ENCODE measurements around the gene CD47. TPM values are rescaled to one million over a fixed set of nuclear protein-coding genes. Genes with fewer than 3 reads are reported as not detected.

The CD47 gene
- 104 TPM for total RNA-seq
- polyA plus RNA-seq (ENCODE audit: insufficient read depth, low read depth, low replicate concordance) = 61.7 TPM
- long read RNA-seq, donor 1, full-length matches to known transcripts = 7 of 7 reads
- long read RNA-seq, donor 1, partial matches to known transcripts = 0 of 7 reads
- long read RNA-seq, donor 1, other reads (novel, unspliced or antisense) = 0 of 7 reads
- long read RNA-seq, donor 2, full-length matches to known transcripts = 10 of 10 reads
- long read RNA-seq, donor 2, partial matches to known transcripts = 0 of 10 reads
- long read RNA-seq, donor 2, other reads (novel, unspliced or antisense) = 0 of 10 reads
- long read RNA-seq, donor 3, full-length matches to known transcripts = 21 of 27 reads
- long read RNA-seq, donor 3, partial matches to known transcripts = 6 of 27 reads
- long read RNA-seq, donor 3, other reads (novel, unspliced or antisense) = 0 of 27 reads
- long read RNA-seq, donor 4, full-length matches to known transcripts = 15 of 15 reads
- long read RNA-seq, donor 4, partial matches to known transcripts = 0 of 15 reads
- long read RNA-seq, donor 4, other reads (novel, unspliced or antisense) = 0 of 15 reads
- long read RNA-seq, donor 5, full-length matches to known transcripts = 1 of 1 reads
- long read RNA-seq, donor 5, partial matches to known transcripts = 0 of 1 reads
- long read RNA-seq, donor 5, other reads (novel, unspliced or antisense) = 0 of 1 reads
- long read RNA-seq, donor 6, full-length matches to known transcripts = 13 of 13 reads
- long read RNA-seq, donor 6, partial matches to known transcripts = 0 of 13 reads
- long read RNA-seq, donor 6, other reads (novel, unspliced or antisense) = 0 of 13 reads
- long read RNA-seq, donor 7, full-length matches to known transcripts = 40 of 63 reads
- long read RNA-seq, donor 7, partial matches to known transcripts = 4 of 63 reads
- long read RNA-seq, donor 7, other reads (novel, unspliced or antisense) = 19 of 63 reads
- long read RNA-seq, donor 8, full-length matches to known transcripts = 10 of 10 reads
- long read RNA-seq, donor 8, partial matches to known transcripts = 0 of 10 reads
- long read RNA-seq, donor 8, other reads (novel, unspliced or antisense) = 0 of 10 reads
- long read RNA-seq, donor 9, full-length matches to known transcripts = 6 of 6 reads
- long read RNA-seq, donor 9, partial matches to known transcripts = 0 of 6 reads
- long read RNA-seq, donor 9, other reads (novel, unspliced or antisense) = 0 of 6 reads
- long read RNA-seq, donor 10, full-length matches to known transcripts = 10 of 16 reads
- long read RNA-seq, donor 10, partial matches to known transcripts = 6 of 16 reads
- long read RNA-seq, donor 10, other reads (novel, unspliced or antisense) = 0 of 16 reads

DNA sequence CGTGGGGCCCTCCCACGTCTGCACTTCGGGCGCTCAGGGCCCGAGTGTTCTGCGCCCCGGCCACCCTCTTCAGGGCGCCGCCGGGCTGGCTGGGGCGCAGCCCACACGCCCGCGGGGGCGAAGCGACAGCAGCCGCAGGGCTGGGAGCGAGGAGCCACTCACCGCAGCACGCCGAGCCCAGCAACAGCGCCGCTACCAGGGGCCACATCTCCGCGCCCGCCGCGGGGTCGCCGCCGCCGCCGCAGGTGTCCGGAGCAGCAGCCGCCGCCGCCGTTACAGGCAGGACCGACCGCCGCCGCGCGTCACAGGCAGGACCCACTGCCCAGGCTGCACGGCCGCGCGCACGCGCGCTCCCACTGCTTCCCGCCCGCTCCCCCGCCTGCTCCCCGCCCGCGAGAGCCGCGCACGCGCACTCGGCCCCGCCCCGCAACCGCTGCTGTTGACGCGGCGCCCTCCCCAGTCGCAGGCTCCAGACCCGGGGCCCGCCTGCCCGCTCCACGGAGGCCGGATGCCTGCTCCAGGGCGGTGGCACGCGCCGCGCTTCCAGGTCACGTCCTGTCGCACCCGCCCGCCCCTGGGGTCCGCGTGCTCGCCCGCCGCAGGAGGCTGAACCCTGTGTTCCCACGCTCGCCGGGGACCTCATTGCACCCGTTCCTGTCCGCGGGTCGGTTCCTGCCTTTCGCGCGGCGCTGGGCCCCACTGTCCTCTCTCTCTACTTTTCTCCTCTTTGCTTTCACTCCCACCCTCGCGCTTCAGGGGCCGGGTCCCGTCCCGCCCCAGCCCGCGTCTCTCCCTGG, at the start of gene CD47:
TSS of gene CD47 (minus strand) at position 331 of the 797 bp plus-strand sequence. CDS start at position 208, 123 bp downstream.
- Histone ChIP-seq H3K9me3 (ENCODE audit: control insufficient read depth in 2 of 3, insufficient read depth in 1 of 3, low read length in 3 of 3) (no peaks in the 10 kb centered on the region), H3K4me3 (ENCODE audit: low read length in 3 of 3) (peak within 1 kb of the TSS; percentile 83 to 96 (median 96)), H3K4me1 (ENCODE audit: control insufficient read depth in 2 of 3, insufficient read depth in 2 of 3, low read depth in 1 of 3, low read length in 3 of 3) (peaks cover 0 to 2% (median 0%) of the 10 kb centered on the region in 3 donors), H3K27ac (ENCODE audit: low read depth in 2 of 2, low read length in 2 of 2) (peak within 1 kb of the TSS; percentile 72 to 89), H3K9ac (ENCODE audit: low read length in 3 of 3) (peak within 1 kb of the TSS; percentile 75 to 92 (median 80)), H3K36me3 (ENCODE audit: control insufficient read depth in 2 of 3, insufficient read depth in 3 of 3, low read length in 3 of 3) (no peaks in the 10 kb centered on the region), H3K27me3 (ENCODE audit: control insufficient read depth, insufficient read depth, low read length) (no peaks in the 10 kb centered on the region)
- DNase-seq (peak; percentile 93 to 97 (median 95)), FAIRE-seq (no peak)
- TF ChIP-seq, protein P1, sequence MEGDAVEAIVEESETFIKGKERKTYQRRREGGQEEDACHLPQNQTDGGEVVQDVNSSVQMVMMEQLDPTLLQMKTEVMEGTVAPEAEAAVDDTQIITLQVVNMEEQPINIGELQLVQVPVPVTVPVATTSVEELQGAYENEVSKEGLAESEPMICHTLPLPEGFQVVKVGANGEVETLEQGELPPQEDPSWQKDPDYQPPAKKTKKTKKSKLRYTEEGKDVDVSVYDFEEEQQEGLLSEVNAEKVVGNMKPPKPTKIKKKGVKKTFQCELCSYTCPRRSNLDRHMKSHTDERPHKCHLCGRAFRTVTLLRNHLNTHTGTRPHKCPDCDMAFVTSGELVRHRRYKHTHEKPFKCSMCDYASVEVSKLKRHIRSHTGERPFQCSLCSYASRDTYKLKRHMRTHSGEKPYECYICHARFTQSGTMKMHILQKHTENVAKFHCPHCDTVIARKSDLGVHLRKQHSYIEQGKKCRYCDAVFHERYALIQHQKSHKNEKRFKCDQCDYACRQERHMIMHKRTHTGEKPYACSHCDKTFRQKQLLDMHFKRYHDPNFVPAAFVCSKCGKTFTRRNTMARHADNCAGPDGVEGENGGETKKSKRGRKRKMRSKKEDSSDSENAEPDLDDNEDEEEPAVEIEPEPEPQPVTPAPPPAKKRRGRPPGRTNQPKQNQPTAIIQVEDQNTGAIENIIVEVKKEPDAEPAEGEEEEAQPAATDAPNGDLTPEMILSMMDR (IDR thresholded peaks at IDR 0.05; ENCODE audit: borderline replicate concordance, extremely low read depth, insufficient read depth) = peak; percentile 2
- intact Hi-C loops (cut with DNase I) = no loop called here

DNA sequence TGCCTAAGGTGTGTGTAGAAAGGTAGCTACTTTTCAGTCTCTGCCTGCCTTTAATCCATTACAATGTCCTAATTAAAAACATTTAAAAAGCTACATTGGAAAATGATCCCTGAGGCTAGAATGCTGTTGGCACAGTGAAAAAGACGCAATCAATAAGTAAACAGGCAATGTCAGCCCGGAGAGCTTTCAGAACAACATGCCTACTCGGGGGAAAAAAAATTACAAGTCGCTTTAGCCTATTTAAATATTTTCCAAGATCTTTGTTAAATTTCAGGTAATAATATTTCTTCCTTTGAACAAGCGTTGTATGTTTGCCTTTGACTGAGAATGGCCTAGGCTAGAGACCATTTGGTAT, 46.6 kb upstream of the CD47 start:
- TF ChIP-seq, protein P1 (IDR thresholded peaks at IDR 0.05; ENCODE audit: borderline replicate concordance, extremely low read depth, insufficient read depth) = no peak
- H3K36me3 ChIP-seq (ENCODE audit: control insufficient read depth in 2 of 3, insufficient read depth in 3 of 3, low read length in 3 of 3) = no peaks in the 10 kb centered on the region
- no peak overlapping the region for H3K4me3 ChIP-seq (ENCODE audit: low read length in 3 of 3)
- H3K9me3 ChIP-seq (ENCODE audit: control insufficient read depth in 2 of 3, insufficient read depth in 1 of 3, low read length in 3 of 3) = no peaks in the 10 kb centered on the region
- intact Hi-C loops (cut with DNase I) = no loop called here
- DNase-seq (no peak), FAIRE-seq (no peak)
- no peaks in the 10 kb centered on the region for H3K27me3 ChIP-seq (ENCODE audit: control insufficient read depth, insufficient read depth, low read length)
- no peak overlapping the region for H3K9ac ChIP-seq (ENCODE audit: low read length in 3 of 3)
- no peaks in the 10 kb centered on the region for H3K4me1 ChIP-seq (ENCODE audit: control insufficient read depth in 2 of 3, insufficient read depth in 2 of 3, low read depth in 1 of 3, low read length in 3 of 3)
- H3K27ac ChIP-seq (ENCODE audit: low read depth in 2 of 2, low read length in 2 of 2) = no peak overlapping the region

Data from kidney (tissue), 22 donors.